Stimulated activated naive CD8-positive, alpha-beta T cell treated with anti-CD3 and anti-CD28 coated beads, Interleukin-15, Interleukin-2, amounts not matched to agents 100 U/mL and 50 U/mL, for 24 hours (primary cell): ENCODE measurements around the gene ZNF628.
"Not testable (repeated sequence)": the region's sequence is repeated elsewhere in the genome, so short reads cannot be mapped to it uniquely, and the experiment has no call there.

Experiments
- ATAC-seq: fragments of 150-1000 bp; cut with Tn5 transposase; one replicate; pipeline ENCODE4 v1.10.0; 2021
- DNase-seq: peaks from one replicate; pipeline ENCODE4 v3.0.0; 2021

ZNF628 gene

GRCh38 chr19:55476100-55476775 is at the start of gene ZNF628:
TSS of gene ZNF628 (plus strand) at chr19:55476617. CDS start at chr19:55479911, 3,294 bp downstream.
- ATAC-seq (peak; percentile 93), DNase-seq (peak; percentile 99)

- DNase-seq (no peak), ATAC-seq (no peak)
Observed at GRCh38 chr19:55431183-55431582, 45.2 kb upstream of the ZNF628 start.

GRCh38 chr19:55432241-55432959 is 44.0 kb upstream of the ZNF628 start:
- DNase-seq (no peak), ATAC-seq (peak; percentile 14)

- ATAC-seq (no peak), DNase-seq (no peak)
Observed at GRCh38 chr19:55433292-55433691, 43.1 kb upstream of the ZNF628 start.

GRCh38 chr19:55434356-55434919 is 42.0 kb upstream of the ZNF628 start:
- ATAC-seq, result no peak
- no peak for DNase-seq

- ATAC-seq (no peak), DNase-seq (no peak)
Observed at GRCh38 chr19:55435020-55435419, 41.4 kb upstream of the ZNF628 start.

- DNase-seq, result no peak
- ATAC-seq, result no peak
Observed at GRCh38 chr19:55436847-55437246, 39.6 kb upstream of the ZNF628 start.

- ATAC-seq (peak; percentile 14), DNase-seq (peak; percentile 45)
Observed at GRCh38 chr19:55437410-55437809, 39.0 kb upstream of the ZNF628 start.

GRCh38 chr19:55439052-55439451 is 37.4 kb upstream of the ZNF628 start:
- ATAC-seq (no peak), DNase-seq (no peak)

GRCh38 chr19:55440411-55441105 is 35.9 kb upstream of the ZNF628 start:
- DNase-seq (peak; percentile 47), ATAC-seq (no peak)

GRCh38 chr19:55441319-55441691 is 35.1 kb upstream of the ZNF628 start:
- ATAC-seq (no peak), DNase-seq (no peak)

GRCh38 chr19:55441692-55442321 is 34.6 kb upstream of the ZNF628 start:
- DNase-seq (peak; percentile 31), ATAC-seq (no peak)

GRCh38 chr19:55442372-55442961 is 34.0 kb upstream of the ZNF628 start:
- no peak for ATAC-seq
- DNase-seq, result no peak

- no peak for DNase-seq
Observed at GRCh38 chr19:55443045-55443823, 33.2 kb upstream of the ZNF628 start, which contains the start of gene SHISA7. TSS of gene SHISA7 (minus strand) at chr19:55443300. CDS start at chr19:55442863, 437 bp downstream.

GRCh38 chr19:55443824-55444480 is 32.5 kb upstream of the ZNF628 start:
- ATAC-seq (no peak), DNase-seq (no peak)

More at GRCh38 chr19:55443045-55443823, 33.2 kb upstream of the ZNF628 start, which contains the start of gene SHISA7:
- no peak for ATAC-seq

- ATAC-seq, result no peak
Observed at GRCh38 chr19:55444646-55445045, 31.8 kb upstream of the ZNF628 start.

GRCh38 chr19:55446060-55446459 is 30.4 kb upstream of the ZNF628 start:
- DNase-seq (no peak), ATAC-seq (no peak)

More at GRCh38 chr19:55444646-55445045, 31.8 kb upstream of the ZNF628 start:
- DNase-seq, result no peak

GRCh38 chr19:55447421-55448174 is 28.8 kb upstream of the ZNF628 start:
- ATAC-seq (peak; percentile 24), DNase-seq (no peak)

GRCh38 chr19:55448175-55448490 is 28.3 kb upstream of the ZNF628 start:
- not testable (repeated sequence) for DNase-seq, ATAC-seq

GRCh38 chr19:55449469-55449868 is 26.9 kb upstream of the ZNF628 start:
- no peak for ATAC-seq
- DNase-seq, result no peak
